ENCODE measurements around the gene TRIP12. TPM values are rescaled to one million over a fixed set of nuclear protein-coding genes. Genes with fewer than 3 reads are reported as not detected.

TRIP12 gene
- polyA plus RNA-seq (57.2 and 57.8 TPM in 2 replicates), polyA minus RNA-seq (247 and 336 TPM in 2 replicates)

GRCh38 chr2:229921892-229922448 is at the start of gene TRIP12:
Gene TRIP12, minus strand, starts transcription at chr2:229922009. Its CDS starts 41,930 bp downstream, at chr2:229880079.
- peak; percentile 62 for TF ChIP-seq EP300 (conservative IDR thresholded peaks at IDR 0.05; ENCODE audit: poor library complexity, severe bottlenecking)
- no peak for TF ChIP-seq RAD21 (conservative IDR thresholded peaks at IDR 0.05)
- TF ChIP-seq MXI1 (conservative IDR thresholded peaks at IDR 0.05; ENCODE audit: poor library complexity, severe bottlenecking), result no peak
- peak; percentile 28 for TF ChIP-seq REST (IDR thresholded peaks at IDR 0.05; ENCODE audit: borderline replicate concordance)
- peak; percentile 49 for TF ChIP-seq POLR2AphosphoS5 (IDR thresholded peaks at IDR 0.05)
- peak; percentile 85 for TF ChIP-seq TAF1 (IDR thresholded peaks at IDR 0.05; ENCODE audit: low read depth)
- Histone ChIP-seq H2AFZ (ENCODE audit: low read depth, low read length) (peak within 1 kb of the TSS; percentile 97), H3K4me2 (ENCODE audit: low read length) (peak within 1 kb of the TSS; percentile 87), H3K27ac (ENCODE audit: low read length) (peak within 1 kb of the TSS; percentile 99), H3K9me2 (ENCODE audit: insufficient read depth, low read length) (no peaks in the 10 kb centered on the region), H4K20me1 (ENCODE audit: insufficient read depth) (no peaks in the 10 kb centered on the region), H3F3A (ENCODE audit: insufficient read depth, low read length, poor library complexity, severe bottlenecking) (peaks cover 3% of the 10 kb centered on the region), H3K9me3 (ENCODE audit: low read length) (no peaks in the 10 kb centered on the region), H3K9ac (ENCODE audit: low read length) (peak within 1 kb of the TSS; percentile 98), H3K27me3 (ENCODE audit: insufficient read depth, low read depth, low read length) (no peaks in the 10 kb centered on the region), H3K36me3 (ENCODE audit: insufficient read depth, low read length) (no peaks in the 10 kb centered on the region), H3K79me2 (replicated peaks; ENCODE audit: insufficient read depth, low read length) (peaks cover 49% of the 10 kb centered on the region), H3K4me3 (ENCODE audit: low read length) (peak within 1 kb of the TSS; percentile 85)

- no peak overlapping the region for H3K4me3 ChIP-seq (ENCODE audit: low read length)
- H4K20me1 ChIP-seq (ENCODE audit: insufficient read depth), result no peaks in the 10 kb centered on the region
- H2AFZ ChIP-seq (ENCODE audit: low read depth, low read length), result no peak overlapping the region
- no peaks in the 10 kb centered on the region for H3K9me3 ChIP-seq (ENCODE audit: low read length)
- no peaks in the 10 kb centered on the region for H3K27me3 ChIP-seq (ENCODE audit: insufficient read depth, low read depth, low read length)
- H3K27ac ChIP-seq (ENCODE audit: low read length), result no peak overlapping the region
- no peak overlapping the region for H3K4me2 ChIP-seq (ENCODE audit: low read length)
- H3K9me2 ChIP-seq (ENCODE audit: insufficient read depth, low read length), result no peaks in the 10 kb centered on the region
- no peaks in the 10 kb centered on the region for H3K79me2 ChIP-seq (replicated peaks; ENCODE audit: insufficient read depth, low read length)
- TF ChIP-seq EP300 (conservative IDR thresholded peaks at IDR 0.05; ENCODE audit: poor library complexity, severe bottlenecking) (no peak), TAF1 (IDR thresholded peaks at IDR 0.05; ENCODE audit: low read depth) (no peak), POLR2AphosphoS5 (IDR thresholded peaks at IDR 0.05) (no peak), EZH2 (IDR thresholded peaks at IDR 0.05; ENCODE audit: borderline replicate concordance, insufficient read depth, low read length, poor library complexity, severe bottlenecking) (no peak), REST (IDR thresholded peaks at IDR 0.05; ENCODE audit: borderline replicate concordance) (no peak), SMC3 (conservative IDR thresholded peaks at IDR 0.05; ENCODE audit: poor library complexity) (no peak), CTCF (IDR thresholded peaks at IDR 0.05; ENCODE audit: poor library complexity, severe bottlenecking) (no peak), RAD21 (conservative IDR thresholded peaks at IDR 0.05) (no peak), MXI1 (conservative IDR thresholded peaks at IDR 0.05; ENCODE audit: poor library complexity, severe bottlenecking) (no peak)
- no peaks in the 10 kb centered on the region for H3K36me3 ChIP-seq (ENCODE audit: insufficient read depth, low read length)
- no peak overlapping the region for H3K9ac ChIP-seq (ENCODE audit: low read length)
- H3F3A ChIP-seq (ENCODE audit: insufficient read depth, low read length, poor library complexity, severe bottlenecking), result no peaks in the 10 kb centered on the region
Observed at GRCh38 chr2:229971298-229971790, 49.5 kb upstream of the TRIP12 start.

All from neural cell (in vitro differentiated cells).